HAP-1 (cell line): ENCODE data around the gene DAGLA.

Source experiments
- DNase-seq, 2 experiments: peaks; one replicate each; pipeline ENCODE4 v3.0.0-alpha.2; 2016 to 2020; ENCODE audit warnings: low spot score in 2 of 2
- H3K27me3 ChIP-seq: fragments of 250-450 bp; sonication (Bioruptor Pico); 2 replicates; pipeline ENCODE4 v1.5.1; 2020; ENCODE audit warnings: low read depth, mild to moderate bottlenecking, moderate library complexity
- H3K36me3 ChIP-seq: fragments of 250-450 bp; sonication (Bioruptor Pico); replicated peaks from 2 replicates; pipeline ENCODE4 v1.5.1; 2020; ENCODE audit warnings: mild to moderate bottlenecking
- H3K4me1 ChIP-seq: fragments of 250-450 bp; sonication (Bioruptor Pico); 2 replicates; pipeline ENCODE4 v1.5.1; 2020; ENCODE audit warnings: mild to moderate bottlenecking
- H3K4me3 ChIP-seq: fragments of 250-450 bp; sonication (Bioruptor Pico); 2 replicates; pipeline ENCODE4 v1.5.1; 2020; ENCODE audit warnings: mild to moderate bottlenecking, moderate library complexity
- H3K9me3 ChIP-seq: fragments of 250-450 bp; sonication (Bioruptor Pico); 2 replicates; pipeline ENCODE4 v1.5.1; 2020; ENCODE audit warnings: mild to moderate bottlenecking, moderate library complexity
- in situ Hi-C: fragments of 300-500 bp; cut with MboI; formaldehyde crosslinking; loops from 3 replicates; pipeline ENCODE4 v1.14.3; 2020; ENCODE audit warnings: low sequenced_read_pairs, inconsistent platforms, mixed read lengths

Gene DAGLA

GRCh38 chr11:61775106-61775505 lies 94.9 kb downstream of the DAGLA start:
- no peak overlapping the region for H3K4me3 ChIP-seq
- in situ Hi-C loops = no loop called here
- DNase-seq = no peak
- no peaks in the 10 kb centered on the region for H3K27me3 ChIP-seq
- no peaks in the 10 kb centered on the region for H3K4me1 ChIP-seq
- H3K36me3 ChIP-seq = no peaks in the 10 kb centered on the region
- no peaks in the 10 kb centered on the region for H3K9me3 ChIP-seq

- no peak for DNase-seq
- Histone ChIP-seq H3K36me3 (no peaks in the 10 kb centered on the region), H3K4me1 (no peaks in the 10 kb centered on the region), H3K9me3 (no peaks in the 10 kb centered on the region), H3K27me3 (no peaks in the 10 kb centered on the region), H3K4me3 (no peak overlapping the region)
- in situ Hi-C loops = no loop called here
These were observed 95.7 kb downstream of the DAGLA start for GRCh38 chr11:61775606-61776554.

- DNase-seq = peak; percentile 20 to 82
- no peaks in the 10 kb centered on the region for H3K4me1 ChIP-seq
- no peaks in the 10 kb centered on the region for H3K9me3 ChIP-seq
- H3K36me3 ChIP-seq = no peaks in the 10 kb centered on the region
- H3K27me3 ChIP-seq = no peaks in the 10 kb centered on the region
- in situ Hi-C loops = no loop called here
- H3K4me3 ChIP-seq = no peak overlapping the region
These were observed 96.4 kb downstream of the DAGLA start for GRCh38 chr11:61776561-61777075.

DNA sequence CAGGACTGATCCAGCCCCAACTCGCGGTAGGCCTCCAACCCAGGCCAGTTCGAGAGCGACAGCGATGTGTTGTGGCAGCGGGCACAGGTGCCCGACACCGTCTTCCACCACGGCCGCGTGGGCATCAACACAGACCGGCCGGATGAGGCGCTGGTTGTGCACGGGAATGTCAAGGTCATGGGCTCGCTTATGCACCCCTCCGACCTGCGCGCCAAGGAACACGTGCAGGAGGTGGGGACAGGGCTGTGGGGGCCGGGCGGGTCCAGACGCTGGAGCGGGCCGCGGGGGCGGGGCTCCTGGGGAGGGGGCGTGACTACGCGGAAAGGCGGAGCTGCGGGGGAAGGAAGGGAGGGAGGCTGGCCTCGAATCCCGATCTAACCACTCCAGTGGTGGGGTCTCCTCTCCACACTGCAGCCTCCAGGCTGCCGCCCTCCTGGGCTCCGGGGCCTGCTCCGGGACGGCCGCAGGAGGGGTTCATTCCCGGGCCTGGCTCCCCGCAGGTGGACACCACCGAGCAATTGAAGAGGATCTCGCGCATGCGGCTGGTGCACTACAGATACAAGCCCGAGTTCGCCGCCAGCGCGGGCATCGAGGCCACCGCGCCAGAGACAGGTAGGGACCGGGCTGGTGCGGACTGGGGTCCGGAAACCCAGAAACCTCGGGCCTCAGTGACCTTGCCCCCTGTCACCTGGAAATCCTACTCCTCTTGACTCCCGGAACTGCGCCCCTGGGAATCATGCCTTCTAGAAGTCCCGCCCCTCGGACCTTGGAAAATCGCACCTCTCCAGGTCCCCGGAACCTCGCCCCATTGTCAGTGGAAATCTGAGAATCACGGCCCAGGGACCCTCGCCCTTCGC lies 97.3 kb downstream of the DAGLA start:
- DNase-seq = no peak
- in situ Hi-C loops = no loop called here

GRCh38 chr11:61778357-61778886 lies 98.2 kb downstream of the DAGLA start:
- no peak for DNase-seq
- Histone ChIP-seq H3K4me3 (no peak overlapping the region), H3K27me3 (no peaks in the 10 kb centered on the region), H3K36me3 (no peaks in the 10 kb centered on the region), H3K9me3 (no peaks in the 10 kb centered on the region), H3K4me1 (no peaks in the 10 kb centered on the region)
- in situ Hi-C loops = no loop called here

More for the DNA sequence above, 97.3 kb downstream of the DAGLA start:
- no peaks in the 10 kb centered on the region for H3K36me3 ChIP-seq
- H3K4me3 ChIP-seq = no peak overlapping the region
- no peaks in the 10 kb centered on the region for H3K4me1 ChIP-seq
- H3K9me3 ChIP-seq = no peaks in the 10 kb centered on the region
- H3K27me3 ChIP-seq = no peaks in the 10 kb centered on the region

DNA sequence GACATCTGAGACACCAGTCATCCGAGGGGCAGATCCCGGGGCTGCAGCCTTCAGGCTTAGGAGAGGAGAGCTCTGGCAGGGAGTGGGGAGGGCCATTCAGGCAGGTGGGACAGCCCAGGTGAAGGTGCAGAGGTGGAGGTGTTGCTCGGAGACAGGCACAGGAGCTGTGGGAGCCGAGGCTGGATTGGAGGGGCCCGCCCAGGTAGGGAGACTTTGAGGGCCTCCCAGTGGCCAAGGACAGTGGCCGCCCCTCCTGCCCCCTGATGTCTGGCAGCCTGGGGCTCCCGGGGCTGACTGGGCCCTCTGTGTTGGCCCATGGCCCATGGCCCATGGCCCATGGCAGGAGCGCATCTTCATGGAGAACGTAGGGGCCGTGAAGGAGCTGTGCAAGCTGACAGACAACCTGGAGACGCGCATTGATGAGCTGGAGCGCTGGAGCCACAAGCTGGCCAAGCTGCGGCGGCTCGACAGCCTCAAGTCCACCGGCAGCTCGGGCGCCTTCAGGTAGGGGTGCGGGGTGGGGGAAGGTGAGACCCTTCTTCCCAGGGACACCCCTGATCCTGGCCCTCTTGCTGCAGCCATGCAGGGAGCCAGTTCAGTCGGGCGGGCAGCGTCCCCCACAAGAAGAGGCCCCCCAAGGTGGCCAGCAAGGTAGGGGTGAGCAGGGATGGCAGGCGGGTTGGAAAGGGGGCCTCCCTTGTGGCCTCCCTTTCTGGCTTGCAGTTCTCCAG lies 98.9 kb downstream of the DAGLA start:
- no peak for DNase-seq
- H3K36me3 ChIP-seq = no peaks in the 10 kb centered on the region

GRCh38 chr11:61779666-61780525 lies 99.7 kb downstream of the DAGLA start:
- H3K4me1 ChIP-seq = no peaks in the 10 kb centered on the region
- no peaks in the 10 kb centered on the region for H3K9me3 ChIP-seq
- DNase-seq = no peak
- no peaks in the 10 kb centered on the region for H3K36me3 ChIP-seq
- in situ Hi-C loops = no loop called here
- H3K27me3 ChIP-seq = no peaks in the 10 kb centered on the region
- H3K4me3 ChIP-seq = no peak overlapping the region

More for the DNA sequence above, 98.9 kb downstream of the DAGLA start:
- in situ Hi-C loops = no loop called here
- H3K4me3 ChIP-seq = no peak overlapping the region
- H3K9me3 ChIP-seq = no peaks in the 10 kb centered on the region
- H3K27me3 ChIP-seq = no peaks in the 10 kb centered on the region
- H3K4me1 ChIP-seq = no peaks in the 10 kb centered on the region

DNA sequence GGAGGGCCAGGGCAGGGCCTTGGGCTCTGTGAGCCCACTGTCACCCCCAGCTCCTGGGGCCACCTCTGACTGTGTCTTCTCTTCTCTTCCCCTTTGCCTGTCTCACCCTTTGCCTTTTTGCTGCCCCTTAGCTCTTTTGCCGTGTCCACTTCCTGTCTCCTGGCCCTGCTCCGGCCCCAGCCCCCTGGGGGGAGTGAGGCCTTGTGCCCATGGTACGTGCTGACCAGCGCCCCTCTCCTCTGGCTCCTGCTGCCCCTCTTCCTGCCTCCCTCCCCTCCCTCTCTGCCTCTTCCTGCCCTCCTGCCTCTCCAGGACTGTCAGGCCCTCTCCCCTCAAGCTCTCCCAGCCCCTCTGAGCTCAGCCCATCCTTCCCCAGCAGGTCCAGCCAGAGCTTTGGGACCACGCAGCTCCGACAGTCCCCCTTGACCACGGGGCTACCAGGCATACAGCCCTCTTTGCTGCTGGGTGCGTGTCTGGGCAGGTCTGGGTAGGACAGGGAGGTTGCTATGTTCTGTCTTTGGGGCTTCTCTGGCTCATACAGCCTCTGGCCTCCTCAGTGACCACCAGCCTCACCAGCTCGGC lies 100.5 kb downstream of the DAGLA start:
- Histone ChIP-seq H3K9me3 (no peaks in the 10 kb centered on the region), H3K36me3 (no peaks in the 10 kb centered on the region), H3K27me3 (no peaks in the 10 kb centered on the region), H3K4me3 (no peak overlapping the region), H3K4me1 (no peaks in the 10 kb centered on the region)
- no peak for DNase-seq
- in situ Hi-C loops = no loop called here

DNA sequence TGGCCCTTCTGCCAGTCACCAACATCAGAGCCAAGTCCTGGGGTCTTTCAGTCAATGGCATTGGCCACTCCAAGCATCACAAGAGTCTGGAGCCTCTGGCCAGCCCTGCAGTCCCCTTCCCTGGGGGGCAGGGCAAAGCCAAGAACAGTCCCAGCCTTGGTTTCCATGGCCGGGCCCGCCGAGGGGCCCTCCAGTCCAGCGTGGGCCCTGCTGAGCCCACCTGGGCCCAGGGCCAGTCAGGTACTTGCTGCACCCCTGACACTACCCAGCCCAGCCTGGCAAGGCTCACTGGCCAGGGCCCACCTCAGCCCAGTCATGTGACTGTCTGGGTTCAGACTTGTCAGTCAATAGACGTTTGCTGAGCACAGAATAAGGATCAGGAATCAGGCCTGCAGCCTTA lies 101.4 kb downstream of the DAGLA start:
- Histone ChIP-seq H3K36me3 (peaks cover 7% of the 10 kb centered on the region), H3K4me3 (no peak overlapping the region), H3K27me3 (no peaks in the 10 kb centered on the region), H3K4me1 (no peaks in the 10 kb centered on the region), H3K9me3 (no peaks in the 10 kb centered on the region)
- in situ Hi-C loops = no loop called here
- DNase-seq = no peak

GRCh38 chr11:61782299-61782698 lies 102.1 kb downstream of the DAGLA start:
- Histone ChIP-seq H3K9me3 (no peaks in the 10 kb centered on the region), H3K4me3 (no peak overlapping the region), H3K27me3 (no peaks in the 10 kb centered on the region), H3K4me1 (no peaks in the 10 kb centered on the region), H3K36me3 (peaks cover 14% of the 10 kb centered on the region)
- in situ Hi-C loops = no loop called here
- DNase-seq = no peak

GRCh38 chr11:61782841-61783240 lies 102.7 kb downstream of the DAGLA start:
- DNase-seq = no peak
- Histone ChIP-seq H3K9me3 (no peaks in the 10 kb centered on the region), H3K4me1 (no peaks in the 10 kb centered on the region), H3K27me3 (no peaks in the 10 kb centered on the region), H3K4me3 (no peak overlapping the region), H3K36me3 (peaks cover 19% of the 10 kb centered on the region)
- in situ Hi-C loops = no loop called here

- in situ Hi-C loops = no loop called here
- H3K27me3 ChIP-seq = no peaks in the 10 kb centered on the region
- no peak for DNase-seq
- no peaks in the 10 kb centered on the region for H3K4me1 ChIP-seq
- H3K9me3 ChIP-seq = no peaks in the 10 kb centered on the region
- peaks cover 30% of the 10 kb centered on the region for H3K36me3 ChIP-seq
- H3K4me3 ChIP-seq = no peak overlapping the region
These were observed 103.7 kb downstream of the DAGLA start for GRCh38 chr11:61783717-61784505.
